ENCODE results near the gene USP2. TPM values are rescaled to one million over a fixed set of nuclear protein-coding genes. Genes with fewer than 3 reads are reported as not detected.

The USP2 gene
- total RNA-seq, 2 experiments from 2014 or later: 10.6 to 24.5 TPM

- H3K4me2 ChIP-seq (ENCODE audit: low read length): no peak overlapping the region
- H2AFZ ChIP-seq (ENCODE audit: low read length): no peak overlapping the region
- no peaks in the 10 kb centered on the region for H4K20me1 ChIP-seq (ENCODE audit: insufficient read depth, low read length)
- H3K36me3 ChIP-seq (ENCODE audit: insufficient read depth, low read length): no peaks in the 10 kb centered on the region
- no TSS peak for BruUV-seq (replicated peaks)
- intact Hi-C loops (cut with micrococcal nuclease; ENCODE audit: unreplicated experiment): no loop called here
- no peak for DNase-seq (ENCODE audit: low spot score)
- ChIA-PET POLR2A (no interaction called here), CTCF (ENCODE audit: unreplicated experiment) (no interaction called here)
- no peaks in the 10 kb centered on the region for H3K9me2 ChIP-seq (ENCODE audit: insufficient read depth, low read length)
- no peak for TF ChIP-seq EZH2phosphoT487 (IDR thresholded peaks at IDR 0.05; ENCODE audit: borderline replicate concordance, low read depth, low read length)
- TF ChIP-seq CTCF (conservative IDR thresholded peaks at IDR 0.05; ENCODE audit: low read length): no peak
- H3K4me3 ChIP-seq (ENCODE audit: low read depth, low read length, poor library complexity, severe bottlenecking): no peak overlapping the region
- no peaks in the 10 kb centered on the region for H3K9me3 ChIP-seq (ENCODE audit: low read length)
- H3K4me1 ChIP-seq (ENCODE audit: insufficient read depth, low read length, poor library complexity, severe bottlenecking): peaks cover 8% of the 10 kb centered on the region
- H3K27ac ChIP-seq (ENCODE audit: low read depth, low read length, poor library complexity, severe bottlenecking): no peak overlapping the region
- no peaks in the 10 kb centered on the region for H3K79me2 ChIP-seq (ENCODE audit: insufficient read depth, low read depth, low read length)
Observed at GRCh38 chr11:119345685-119346084, 35.8 kb downstream of the USP2 start.

GRCh38 chr11:119344291-119345010 lies 37.0 kb downstream of the USP2 start:
- Histone ChIP-seq H3K9me2 (ENCODE audit: insufficient read depth, low read length) (no peaks in the 10 kb centered on the region), H4K20me1 (ENCODE audit: insufficient read depth, low read length) (no peaks in the 10 kb centered on the region), H2AFZ (ENCODE audit: low read length) (no peak overlapping the region), H3K4me3 (ENCODE audit: low read depth, low read length, poor library complexity, severe bottlenecking) (no peak overlapping the region), H3K27ac (ENCODE audit: low read depth, low read length, poor library complexity, severe bottlenecking) (no peak overlapping the region), H3K79me2 (ENCODE audit: insufficient read depth, low read depth, low read length) (no peaks in the 10 kb centered on the region), H3K36me3 (ENCODE audit: insufficient read depth, low read length) (no peaks in the 10 kb centered on the region), H3K9me3 (ENCODE audit: low read length) (no peaks in the 10 kb centered on the region), H3K4me1 (ENCODE audit: insufficient read depth, low read length, poor library complexity, severe bottlenecking) (peaks cover 8% of the 10 kb centered on the region), H3K4me2 (ENCODE audit: low read length) (no peak overlapping the region)
- BruUV-seq (replicated peaks): no TSS peak
- TF ChIP-seq CTCF (conservative IDR thresholded peaks at IDR 0.05; ENCODE audit: low read length): no peak
- no peak for TF ChIP-seq EZH2phosphoT487 (IDR thresholded peaks at IDR 0.05; ENCODE audit: borderline replicate concordance, low read depth, low read length)
- intact Hi-C loops (cut with micrococcal nuclease; ENCODE audit: unreplicated experiment): no loop called here
- POLR2A ChIA-PET: no interaction called here
- DNase-seq (ENCODE audit: low spot score): no peak
- CTCF ChIA-PET (ENCODE audit: unreplicated experiment): no interaction called here

GRCh38 chr11:119343726-119344125 lies 37.8 kb downstream of the USP2 start:
- TF ChIP-seq CTCF (conservative IDR thresholded peaks at IDR 0.05; ENCODE audit: low read length) (no peak), EZH2phosphoT487 (IDR thresholded peaks at IDR 0.05; ENCODE audit: borderline replicate concordance, low read depth, low read length) (no peak)
- intact Hi-C loops (cut with micrococcal nuclease; ENCODE audit: unreplicated experiment): no loop called here
- Histone ChIP-seq H3K36me3 (ENCODE audit: insufficient read depth, low read length) (no peaks in the 10 kb centered on the region), H4K20me1 (ENCODE audit: insufficient read depth, low read length) (no peaks in the 10 kb centered on the region), H3K4me2 (ENCODE audit: low read length) (no peak overlapping the region), H3K79me2 (ENCODE audit: insufficient read depth, low read depth, low read length) (no peaks in the 10 kb centered on the region), H2AFZ (ENCODE audit: low read length) (no peak overlapping the region), H3K4me1 (ENCODE audit: insufficient read depth, low read length, poor library complexity, severe bottlenecking) (peaks cover 12% of the 10 kb centered on the region), H3K9me3 (ENCODE audit: low read length) (no peaks in the 10 kb centered on the region), H3K9me2 (ENCODE audit: insufficient read depth, low read length) (no peaks in the 10 kb centered on the region), H3K4me3 (ENCODE audit: low read depth, low read length, poor library complexity, severe bottlenecking) (no peak overlapping the region), H3K27ac (ENCODE audit: low read depth, low read length, poor library complexity, severe bottlenecking) (no peak overlapping the region)
- no TSS peak for BruUV-seq (replicated peaks)
- no peak for DNase-seq (ENCODE audit: low spot score)
- ChIA-PET CTCF (ENCODE audit: unreplicated experiment) (no interaction called here), POLR2A (no interaction called here)

All from OCI-LY7 (cell line).